Colonic mucosa (tissue), 4 donors: Measurements from ENCODE around the gene NMU. TPM values are rescaled to one million over a fixed set of nuclear protein-coding genes. Genes with fewer than 3 reads are reported as not detected.
"Not testable (repeated sequence)": the region's sequence is repeated elsewhere in the genome, so short reads cannot be mapped to it uniquely, and the experiment has no call there.

Experiments used
- DNase-seq: peaks from one replicate; pipeline ENCODE4 v3.0.0-alpha.2; 2020
- H3K27ac ChIP-seq: fragments of 200-600 bp; one replicate; pipeline ENCODE4 v1.8.0; 2021
- H3K27me3 ChIP-seq: fragments of 200-600 bp; one replicate; pipeline ENCODE4 v1.8.0; 2021
- H3K36me3 ChIP-seq: fragments of 200-600 bp; one replicate; pipeline ENCODE4 v1.8.0; 2021
- H3K4me1 ChIP-seq: fragments of 200-600 bp; one replicate; pipeline ENCODE4 v1.8.0; 2021; ENCODE audit warnings: mild to moderate bottlenecking
- H3K4me3 ChIP-seq: fragments of 200-600 bp; one replicate; pipeline ENCODE4 v1.8.0; 2021
- H3K9ac ChIP-seq, 2 donors: one replicate each; pipeline ENCODE4 v1.7.0; 2013; ENCODE audit warnings: control low read depth in 2 of 2, low read depth in 2 of 2, low read length in 2 of 2
- H3K9me3 ChIP-seq: fragments of 200-600 bp; one replicate; pipeline ENCODE4 v1.8.0; 2021
- CTCF ChIP-seq: fragments of 200-600 bp; IDR thresholded peaks from one replicate; pipeline ENCODE4 v1.8.0; 2022; ENCODE audit warnings: antibody characterized with exemption, mild to moderate bottlenecking
- intact Hi-C: fragments of 100-400 bp; cut with DNase I; formaldehyde crosslinking; loops from one replicate; pipeline ENCODE4 v1.14.1; 2022
- total RNA-seq, 2 donors: library from RNA; stranded (reverse); fragmentation: NEBNext Ultra II Directional in 1 of 2; extraction: Animal tissue kit (Norgen Biotek cat#: 25700) in 1 of 2; gene quantifications; one replicate each; pipeline ENCODE4 v1.2.1, GENCODE V29; 2021
- donor health status: healthy.
- donor health status: DM: no; HTN: no; CAD: no.
- donor health status: DM: no; HTN: no; CAD: no.

NMU gene
- total RNA-seq, 2 donors from 2014 or later = 0.66 to 1.9 TPM

GRCh38 chr4:55554453-55555030 lies 81.6 kb downstream of the NMU start:
- peak; percentile 39 for TF ChIP-seq CTCF
- Histone ChIP-seq H3K27ac (no peak overlapping the region), H3K4me1 (no peaks in the 10 kb centered on the region), H3K4me3 (no peak overlapping the region), H3K9ac (no peak overlapping the region), H3K36me3 (no peaks in the 10 kb centered on the region), H3K9me3 (no peaks in the 10 kb centered on the region), H3K27me3 (no peaks in the 10 kb centered on the region)
- intact Hi-C loops = loop anchor here (10.0 kb wide), 2 partner anchors 210 to 310 kb away; partner anchors contain the start of gene SRD5A3
- no peak for DNase-seq

GRCh38 chr4:55553441-55554201 lies 82.5 kb downstream of the NMU start:
- no peak for TF ChIP-seq CTCF
- Histone ChIP-seq H3K36me3 (no peaks in the 10 kb centered on the region), H3K4me3 (no peak overlapping the region), H3K9ac (no peak overlapping the region), H3K9me3 (no peaks in the 10 kb centered on the region), H3K27me3 (no peaks in the 10 kb centered on the region), H3K27ac (peak overlapping the region; percentile 13), H3K4me1 (no peaks in the 10 kb centered on the region)
- no peak for DNase-seq
- intact Hi-C loops = loop anchor here (10.0 kb wide), 2 partner anchors 209 to 311 kb away; partner anchors contain the start of gene SRD5A3

GRCh38 chr4:55551964-55552363 lies 84.1 kb downstream of the NMU start:
- DNase-seq = not testable (repeated sequence)

GRCh38 chr4:55549888-55550287 lies 86.2 kb downstream of the NMU start:
- H3K9me3 ChIP-seq = no peaks in the 10 kb centered on the region
- no peak overlapping the region for H3K9ac ChIP-seq
- no peak for DNase-seq
- no peak overlapping the region for H3K27ac ChIP-seq
- no peaks in the 10 kb centered on the region for H3K4me1 ChIP-seq
- H3K4me3 ChIP-seq = no peak overlapping the region
- no peaks in the 10 kb centered on the region for H3K27me3 ChIP-seq
- H3K36me3 ChIP-seq = no peaks in the 10 kb centered on the region
- intact Hi-C loops = loop anchor here (10.0 kb wide), 3 partner anchors 115 to 315 kb away; partner anchors contain the start of gene SRD5A3
- no peak for TF ChIP-seq CTCF

More at GRCh38 chr4:55551964-55552363, 84.1 kb downstream of the NMU start:
- intact Hi-C loops = loop anchor here (10.0 kb wide), 2 partner anchors 207 to 313 kb away; partner anchors contain the start of gene SRD5A3
- H3K4me3 ChIP-seq, H3K27me3 ChIP-seq, H3K9me3 ChIP-seq, H3K4me1 ChIP-seq, H3K27ac ChIP-seq, H3K9ac ChIP-seq, H3K36me3 ChIP-seq: not testable (repeated sequence)

- Histone ChIP-seq H3K9ac (no peak overlapping the region), H3K4me3 (no peak overlapping the region)
Observed at GRCh38 chr4:55547918-55548317, 88.2 kb downstream of the NMU start.

More at GRCh38 chr4:55547918-55548317, 88.2 kb downstream of the NMU start:
- H3K27ac ChIP-seq = peak overlapping the region; percentile 99
- TF ChIP-seq CTCF = no peak
- DNase-seq = no peak
- no peaks in the 10 kb centered on the region for H3K9me3 ChIP-seq
- H3K27me3 ChIP-seq = no peaks in the 10 kb centered on the region
- H3K4me1 ChIP-seq = no peaks in the 10 kb centered on the region
- H3K36me3 ChIP-seq = no peaks in the 10 kb centered on the region
- intact Hi-C loops = loop anchor here (10.0 kb wide), 1 partner anchor 113 kb away; no protein-coding TSS in a partner anchor
